ENCODE data around the gene CERS6. TPM values are rescaled to one million over a fixed set of nuclear protein-coding genes. Genes with fewer than 3 reads are reported as not detected.

CERS6 gene
- total RNA-seq, 2 experiments from 2014 or later: 7.4 to 8.4 TPM

DNA sequence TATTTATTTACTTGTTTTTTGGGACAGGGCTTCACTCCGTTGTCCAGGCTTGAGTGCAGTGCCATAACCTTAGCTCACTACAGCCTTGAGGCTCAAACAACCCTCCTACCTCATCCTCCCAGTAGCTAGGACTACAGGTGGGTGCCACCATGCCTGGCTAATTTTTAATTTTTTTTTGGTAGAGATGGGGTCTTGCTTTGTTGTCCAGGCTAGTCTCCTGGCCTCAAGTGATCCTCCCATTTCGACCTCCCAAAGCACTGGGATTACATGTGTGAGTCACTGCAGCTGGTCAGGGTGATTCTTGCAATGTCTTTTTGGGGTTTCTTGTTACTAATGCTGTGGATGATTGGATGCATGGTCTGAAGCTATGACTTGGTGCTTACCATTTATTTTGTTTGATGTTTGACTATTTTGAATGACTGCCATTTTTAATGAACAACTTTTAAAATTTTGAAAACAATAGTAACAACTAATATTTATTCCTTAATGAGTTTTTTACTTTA, 6.5 kb downstream of the CERS6 start:
- peaks cover 1% of the 10 kb centered on the region for H3K27me3 Mint-ChIP-seq

DNA sequence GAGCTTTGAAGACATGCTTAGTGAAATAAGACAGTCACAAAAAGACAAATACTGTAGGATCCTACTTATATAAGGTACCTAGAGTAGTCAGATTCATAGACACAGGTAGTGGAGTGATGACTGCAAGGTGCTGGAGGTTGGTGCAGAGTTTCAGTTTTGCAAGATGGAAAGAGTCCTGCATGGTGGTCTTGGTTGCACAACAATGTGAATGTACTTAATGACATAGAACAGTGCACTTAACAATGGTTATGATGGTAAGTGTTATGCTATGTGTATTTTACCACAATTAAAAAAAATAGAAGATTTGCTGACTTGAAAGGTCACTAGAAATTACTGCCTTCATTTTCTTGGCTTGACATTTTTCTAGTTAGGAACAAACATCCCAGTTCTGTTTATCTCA, 9.5 kb downstream of the CERS6 start:
- POLR2A ChIA-PET: no interaction called here
- CTCF ChIA-PET: no interaction called here
- Mint-ChIP-seq H3K27me3 (no peaks in the 10 kb centered on the region), H3K4me1 (peaks cover 25% of the 10 kb centered on the region), H3K9me3 (no peaks in the 10 kb centered on the region), H3K36me3 (ENCODE audit: low read depth) (peaks cover 10% of the 10 kb centered on the region), H3K4me3 (no peak overlapping the region), H3K27ac (no peak overlapping the region)
- no peak for DNase-seq

More for the DNA sequence above, 6.5 kb downstream of the CERS6 start:
- H3K27ac Mint-ChIP-seq: no peak overlapping the region
- no peak overlapping the region for H3K4me3 Mint-ChIP-seq
- POLR2A ChIA-PET: no interaction called here
- H3K36me3 Mint-ChIP-seq (ENCODE audit: low read depth): peaks cover 6% of the 10 kb centered on the region
- peaks cover 29% of the 10 kb centered on the region for H3K4me1 Mint-ChIP-seq
- no peaks in the 10 kb centered on the region for H3K9me3 Mint-ChIP-seq
- no peak for DNase-seq
- CTCF ChIA-PET: no interaction called here

DNA sequence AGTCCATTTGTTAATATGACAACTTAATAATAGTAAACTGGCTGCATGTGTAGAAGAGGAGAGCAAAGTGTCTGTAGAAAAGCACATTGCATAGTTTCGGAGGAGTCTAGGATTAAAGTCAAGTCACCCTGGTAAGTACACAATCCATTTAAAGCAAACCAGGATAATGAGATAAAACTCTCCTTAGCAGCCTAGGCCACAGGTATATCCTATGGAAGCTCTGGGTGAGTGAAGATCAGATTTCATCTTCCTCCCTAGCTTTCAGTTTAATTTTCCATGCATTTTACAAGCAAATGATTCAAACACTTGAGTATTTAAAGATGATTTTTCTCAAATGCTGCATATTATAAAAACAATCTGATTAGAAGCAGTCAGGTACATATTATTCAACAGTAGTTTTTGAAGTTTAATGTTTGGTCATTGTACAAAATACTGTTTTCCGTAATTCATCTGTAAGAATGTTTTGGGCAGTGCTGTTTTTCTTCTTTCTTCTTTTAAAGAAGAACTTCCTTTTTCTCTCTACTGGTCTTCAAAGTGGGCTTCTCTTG, 10.2 kb downstream of the CERS6 start:
- H3K4me1 Mint-ChIP-seq: peaks cover 25% of the 10 kb centered on the region
- peaks cover 10% of the 10 kb centered on the region for H3K36me3 Mint-ChIP-seq (ENCODE audit: low read depth)
- no peaks in the 10 kb centered on the region for H3K27me3 Mint-ChIP-seq
- DNase-seq: no peak
- H3K27ac Mint-ChIP-seq: no peak overlapping the region
- no peak overlapping the region for H3K4me3 Mint-ChIP-seq
- CTCF ChIA-PET: no interaction called here
- no peaks in the 10 kb centered on the region for H3K9me3 Mint-ChIP-seq
- POLR2A ChIA-PET: no interaction called here

DNA sequence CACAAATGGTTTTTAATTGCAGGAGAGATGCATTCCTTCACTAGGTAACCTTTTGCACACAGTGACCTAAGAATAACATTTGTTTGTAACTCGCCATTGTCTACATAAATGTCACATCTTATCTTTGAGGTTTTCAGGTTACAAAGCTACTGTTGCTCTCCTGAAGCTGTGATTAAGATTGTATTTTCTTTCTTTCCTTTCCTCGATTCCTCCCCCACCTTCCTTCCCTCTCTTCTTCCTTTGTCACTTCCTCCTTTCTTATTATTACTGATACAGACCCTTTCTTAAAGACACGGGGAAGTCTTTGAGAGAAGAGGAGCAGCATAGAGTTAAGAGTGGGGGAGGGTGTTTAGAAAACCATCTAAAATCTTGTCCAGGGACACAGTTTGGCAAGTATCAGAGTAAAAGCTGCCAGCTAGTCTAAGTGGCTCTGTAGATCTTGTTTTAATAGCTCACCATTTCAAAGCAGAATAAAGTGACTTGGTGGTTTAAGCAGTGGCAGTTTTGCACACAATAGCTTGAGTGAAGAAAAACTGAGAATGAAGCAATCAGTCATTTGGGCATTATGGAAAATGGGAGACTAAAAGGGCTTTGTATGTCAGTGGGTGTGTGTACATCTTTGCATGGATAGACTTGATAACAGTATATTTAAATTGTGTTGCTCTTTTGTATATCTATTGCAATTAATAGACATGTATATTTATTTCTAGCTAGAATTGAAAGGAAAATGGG, 10.9 kb downstream of the CERS6 start:
- Mint-ChIP-seq H3K36me3 (ENCODE audit: low read depth) (peaks cover 5% of the 10 kb centered on the region), H3K9me3 (no peaks in the 10 kb centered on the region), H3K4me3 (no peak overlapping the region), H3K27me3 (no peaks in the 10 kb centered on the region), H3K4me1 (peaks cover 25% of the 10 kb centered on the region), H3K27ac (no peak overlapping the region)
- DNase-seq: no peak
- ChIA-PET POLR2A (no interaction called here), CTCF (no interaction called here)

DNA sequence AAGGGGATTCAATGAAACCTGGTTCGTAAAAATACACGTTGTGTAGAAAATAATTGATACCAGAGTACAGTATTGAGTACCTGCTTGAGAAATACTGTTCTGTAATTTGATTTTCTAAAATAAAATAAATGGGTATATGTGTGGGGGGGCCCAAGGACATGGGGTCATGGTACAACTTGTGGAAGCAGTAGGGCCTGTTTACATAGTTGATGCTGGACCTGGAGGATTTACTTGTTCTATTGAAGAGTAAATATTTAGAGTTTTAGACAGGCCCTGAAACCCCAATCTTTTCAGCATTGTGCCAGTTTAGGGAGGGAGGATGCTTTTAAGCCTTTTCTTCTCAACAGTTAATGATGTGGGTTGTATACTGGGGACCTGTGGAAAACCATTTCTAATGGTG, 11.7 kb downstream of the CERS6 start:
- POLR2A ChIA-PET: interaction anchor here (1.5 kb wide), 1 partner anchor 23 kb away, joined by 5 read pairs; no protein-coding TSS in a partner anchor
- Mint-ChIP-seq H3K27ac (no peak overlapping the region), H3K36me3 (ENCODE audit: low read depth) (peaks cover 5% of the 10 kb centered on the region), H3K27me3 (no peaks in the 10 kb centered on the region), H3K9me3 (no peaks in the 10 kb centered on the region), H3K4me1 (peaks cover 25% of the 10 kb centered on the region), H3K4me3 (no peak overlapping the region)
- CTCF ChIA-PET: no interaction called here
- no peak for DNase-seq

DNA sequence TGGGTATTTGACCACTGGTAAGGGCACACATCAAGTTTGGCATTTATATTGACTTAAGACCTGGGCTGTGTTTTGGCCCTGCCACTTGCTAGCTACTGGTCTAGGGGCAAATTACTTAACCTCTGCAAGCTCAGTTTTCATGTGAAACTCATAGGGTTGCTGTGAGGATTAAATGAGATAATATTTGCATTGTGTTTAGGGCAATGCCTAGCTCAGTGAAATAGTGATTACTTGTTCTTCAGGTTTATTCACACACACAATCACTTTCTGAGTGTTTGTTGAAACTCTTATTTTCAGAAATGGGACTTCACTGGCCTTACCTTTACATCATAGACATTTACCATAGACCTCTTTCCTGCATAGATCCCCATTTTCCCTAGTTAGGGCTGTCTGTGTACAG, 12.3 kb downstream of the CERS6 start:
- Mint-ChIP-seq H3K4me1 (peaks cover 25% of the 10 kb centered on the region), H3K36me3 (ENCODE audit: low read depth) (peaks cover 5% of the 10 kb centered on the region), H3K27ac (no peak overlapping the region), H3K27me3 (no peaks in the 10 kb centered on the region), H3K9me3 (no peaks in the 10 kb centered on the region), H3K4me3 (no peak overlapping the region)
- DNase-seq: no peak
- POLR2A ChIA-PET: interaction anchor here (1.5 kb wide), 1 partner anchor 22 kb away, joined by 5 read pairs; no protein-coding TSS in a partner anchor
- CTCF ChIA-PET: no interaction called here

DNA sequence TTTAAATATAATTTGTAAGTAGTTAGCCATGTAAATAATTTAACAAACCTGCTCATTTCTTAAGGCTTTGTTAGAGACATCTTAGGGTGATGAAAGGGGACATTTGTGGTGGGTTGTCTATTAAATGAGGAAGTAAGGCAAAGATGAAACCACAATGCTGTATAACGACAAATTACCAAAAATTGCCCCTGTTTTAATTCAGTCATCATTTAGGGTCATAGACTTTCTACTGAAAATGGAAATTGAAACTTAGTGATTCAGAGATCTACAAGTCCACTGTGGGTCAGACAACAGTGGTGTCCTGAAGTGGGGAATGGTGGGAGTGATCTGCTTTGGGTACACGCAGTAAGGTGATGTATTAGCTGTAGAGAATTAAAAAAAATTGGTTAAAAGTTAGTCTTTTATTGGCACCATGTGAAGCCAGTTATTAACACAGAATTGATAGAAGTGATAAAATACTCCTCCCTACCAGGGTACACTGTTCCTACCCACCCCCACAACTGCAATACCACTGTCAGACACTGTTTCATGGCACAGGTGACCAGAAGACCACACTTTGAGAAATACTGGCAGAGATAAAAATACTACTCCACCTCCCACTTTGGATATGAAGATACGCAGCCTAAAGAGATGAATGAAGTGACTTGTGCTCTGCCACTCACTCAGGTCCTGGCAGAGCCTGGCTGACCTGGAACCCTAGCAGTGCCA, 13.4 kb downstream of the CERS6 start:
- Mint-ChIP-seq H3K9me3 (peaks cover 3% of the 10 kb centered on the region), H3K4me3 (no peak overlapping the region), H3K27me3 (no peaks in the 10 kb centered on the region), H3K27ac (no peak overlapping the region), H3K36me3 (ENCODE audit: low read depth) (peaks cover 5% of the 10 kb centered on the region), H3K4me1 (peaks cover 25% of the 10 kb centered on the region)
- POLR2A ChIA-PET: interaction anchor here (1.5 kb wide), 1 partner anchor 21 kb away, joined by 5 read pairs; no protein-coding TSS in a partner anchor
- CTCF ChIA-PET: no interaction called here
- no peak for DNase-seq

DNA sequence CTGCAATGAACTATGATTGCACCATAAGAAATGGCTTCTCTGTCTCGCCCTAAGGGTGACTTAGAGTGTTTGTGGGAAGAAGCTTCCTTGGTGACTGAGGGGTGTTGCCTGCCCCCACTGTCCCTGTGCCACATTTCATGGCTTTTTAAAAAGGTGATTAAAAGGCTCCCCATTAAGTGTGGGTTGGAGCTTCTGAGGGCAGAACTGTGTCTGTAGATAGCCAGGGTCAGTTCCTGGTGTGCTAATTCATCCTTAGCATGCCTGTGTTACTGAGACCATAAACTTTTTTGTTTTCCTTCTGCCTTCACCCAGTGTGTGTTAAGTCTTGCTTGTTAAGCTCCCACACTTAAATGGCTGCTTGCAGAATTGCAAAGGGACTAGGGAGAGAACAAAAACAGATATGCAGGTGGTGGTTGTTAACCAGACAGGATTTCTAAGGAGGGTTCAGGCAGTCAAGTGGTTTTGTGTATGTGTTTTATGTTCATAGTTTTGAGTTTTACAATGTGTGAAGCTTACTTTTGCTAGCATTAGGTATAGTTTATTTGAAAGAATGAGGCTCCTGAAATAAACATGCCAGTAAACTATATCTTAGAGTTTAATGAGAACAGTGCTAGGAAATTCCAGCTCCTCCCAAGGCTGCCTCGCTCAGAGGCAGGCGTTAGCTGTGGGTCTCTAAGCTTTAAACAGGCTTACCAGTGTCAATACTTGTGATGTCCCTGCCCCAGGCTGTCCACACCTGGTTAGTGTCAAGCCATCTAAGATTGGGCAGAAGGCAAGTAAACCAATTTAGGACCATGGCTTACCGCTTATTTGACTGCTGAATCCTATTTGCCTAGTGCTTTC, 14.5 kb downstream of the CERS6 start:
- Mint-ChIP-seq H3K4me3 (no peak overlapping the region), H3K36me3 (ENCODE audit: low read depth) (peaks cover 5% of the 10 kb centered on the region), H3K9me3 (peaks cover 3% of the 10 kb centered on the region), H3K4me1 (peaks cover 21% of the 10 kb centered on the region), H3K27me3 (no peaks in the 10 kb centered on the region), H3K27ac (no peak overlapping the region)
- CTCF ChIA-PET: interaction anchor here (1.2 kb wide), 1 partner anchor 13 kb away, joined by 3 read pairs; no protein-coding TSS in a partner anchor
- POLR2A ChIA-PET: interaction anchor here (0.7 to 1.2 kb wide), 2 partner anchors 12 to 20 kb away, joined by 3 read pairs; no protein-coding TSS in a partner anchor
- no peak for DNase-seq

DNA sequence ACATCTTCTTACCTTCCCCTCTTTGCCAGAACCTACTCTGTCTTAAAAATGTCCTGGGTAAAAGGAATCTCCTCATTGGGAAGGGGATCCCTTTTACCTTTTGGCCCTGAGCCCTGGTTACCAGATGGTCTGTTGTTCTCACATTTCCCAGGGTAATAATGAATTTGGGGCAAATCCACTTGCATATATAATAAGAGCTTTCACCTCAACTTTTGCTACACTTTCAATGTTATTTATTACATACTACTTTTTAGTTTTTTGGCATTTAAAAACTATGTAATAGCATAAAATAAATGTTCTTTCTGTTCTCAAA, 15.0 kb downstream of the CERS6 start:
- H3K9me3 Mint-ChIP-seq: peaks cover 3% of the 10 kb centered on the region
- no peak for DNase-seq
- CTCF ChIA-PET: interaction anchor here (1.2 kb wide), 1 partner anchor 12 kb away, joined by 3 read pairs; no protein-coding TSS in a partner anchor
- no peak overlapping the region for H3K27ac Mint-ChIP-seq
- peaks cover 5% of the 10 kb centered on the region for H3K36me3 Mint-ChIP-seq (ENCODE audit: low read depth)
- H3K27me3 Mint-ChIP-seq: no peaks in the 10 kb centered on the region
- peaks cover 16% of the 10 kb centered on the region for H3K4me1 Mint-ChIP-seq
- H3K4me3 Mint-ChIP-seq: no peak overlapping the region
- POLR2A ChIA-PET: interaction anchor here (1.2 kb wide), 1 partner anchor 12 kb away, joined by 3 read pairs; no protein-coding TSS in a partner anchor

DNA sequence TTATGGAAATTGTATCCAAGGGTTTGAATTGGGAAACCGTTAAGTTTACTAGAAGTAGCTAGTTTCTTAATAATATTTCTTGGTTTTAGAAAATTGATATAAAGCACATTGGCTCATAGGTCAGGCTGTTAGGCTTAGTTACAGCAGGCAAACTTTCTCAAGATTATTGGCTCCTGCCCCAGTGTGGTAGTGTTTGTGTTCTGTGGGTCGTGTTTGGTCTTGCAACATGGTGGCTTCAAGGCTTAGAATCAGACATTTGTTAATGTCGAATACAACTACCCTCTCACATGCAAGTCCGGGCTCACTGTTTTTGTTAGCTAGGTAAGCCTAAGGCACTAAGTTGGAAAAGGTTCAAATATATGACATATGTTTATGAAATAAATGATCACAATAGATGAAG, 19.6 kb downstream of the CERS6 start:
- Mint-ChIP-seq H3K27ac (no peak overlapping the region), H3K4me3 (no peak overlapping the region), H3K27me3 (no peaks in the 10 kb centered on the region), H3K36me3 (ENCODE audit: low read depth) (no peaks in the 10 kb centered on the region), H3K4me1 (no peaks in the 10 kb centered on the region), H3K9me3 (peaks cover 3% of the 10 kb centered on the region)
- ChIA-PET CTCF (no interaction called here), POLR2A (no interaction called here)
- no peak for DNase-seq

DNA sequence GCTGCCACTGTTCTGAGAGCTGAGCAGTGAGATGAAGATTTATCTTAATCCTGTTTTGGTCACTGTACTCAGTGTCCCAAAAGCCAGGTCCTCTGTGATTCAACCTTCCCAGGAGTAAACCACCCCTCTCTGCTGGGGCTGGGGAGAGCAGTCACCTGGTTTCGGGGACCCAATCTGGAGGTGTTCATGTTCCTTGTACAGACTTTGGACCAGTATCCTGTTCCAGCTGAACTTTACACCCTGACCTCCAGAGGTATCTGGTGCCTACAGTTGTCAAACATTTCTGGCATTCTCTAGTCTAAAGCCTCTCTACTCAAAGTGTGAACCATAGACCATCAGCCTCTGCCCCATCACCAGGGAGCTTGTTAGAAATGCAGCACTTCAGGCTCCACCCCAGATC, 22.1 kb downstream of the CERS6 start:
- Mint-ChIP-seq H3K4me1 (no peaks in the 10 kb centered on the region), H3K4me3 (no peak overlapping the region), H3K9me3 (peaks cover 3% of the 10 kb centered on the region), H3K27me3 (peaks cover 1% of the 10 kb centered on the region), H3K36me3 (ENCODE audit: low read depth) (no peaks in the 10 kb centered on the region), H3K27ac (no peak overlapping the region)
- DNase-seq: no peak
- ChIA-PET POLR2A (no interaction called here), CTCF (no interaction called here)

DNA sequence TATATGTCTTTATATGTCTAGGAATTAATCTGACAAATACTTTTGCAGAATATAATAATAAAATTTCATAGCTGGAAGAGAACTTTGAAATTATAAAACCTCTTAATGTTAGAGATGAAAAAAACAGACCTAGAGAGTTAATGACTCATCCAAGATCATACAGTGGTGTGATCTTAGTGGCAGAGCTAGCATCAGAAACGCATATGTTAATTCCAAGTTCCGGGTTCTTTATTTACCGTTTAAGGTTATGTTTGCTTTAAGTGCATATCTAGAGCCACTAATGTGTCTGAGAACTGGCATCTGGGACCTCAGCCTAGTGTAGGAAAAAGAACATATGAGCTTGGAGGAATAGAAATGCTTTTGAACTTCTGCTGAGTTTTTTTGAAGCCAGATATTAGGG, 24.3 kb downstream of the CERS6 start:
- no peak overlapping the region for H3K27ac Mint-ChIP-seq
- ChIA-PET POLR2A (interaction anchor here (1.7 kb wide), 1 partner anchor 10 kb away, joined by 4 read pairs; no protein-coding TSS in a partner anchor), CTCF (no interaction called here)
- DNase-seq: no peak
- H3K36me3 Mint-ChIP-seq (ENCODE audit: low read depth): no peaks in the 10 kb centered on the region
- no peaks in the 10 kb centered on the region for H3K9me3 Mint-ChIP-seq
- peaks cover 1% of the 10 kb centered on the region for H3K27me3 Mint-ChIP-seq
- H3K4me1 Mint-ChIP-seq: no peaks in the 10 kb centered on the region
- no peak overlapping the region for H3K4me3 Mint-ChIP-seq
